Measurements from ENCODE around the gene AKT2. TPM values are rescaled to one million over a fixed set of nuclear protein-coding genes. Genes with fewer than 3 reads are reported as not detected.

AKT2 gene
- total RNA-seq, 1 donor from 2014 or later: 91.2 TPM

DNA sequence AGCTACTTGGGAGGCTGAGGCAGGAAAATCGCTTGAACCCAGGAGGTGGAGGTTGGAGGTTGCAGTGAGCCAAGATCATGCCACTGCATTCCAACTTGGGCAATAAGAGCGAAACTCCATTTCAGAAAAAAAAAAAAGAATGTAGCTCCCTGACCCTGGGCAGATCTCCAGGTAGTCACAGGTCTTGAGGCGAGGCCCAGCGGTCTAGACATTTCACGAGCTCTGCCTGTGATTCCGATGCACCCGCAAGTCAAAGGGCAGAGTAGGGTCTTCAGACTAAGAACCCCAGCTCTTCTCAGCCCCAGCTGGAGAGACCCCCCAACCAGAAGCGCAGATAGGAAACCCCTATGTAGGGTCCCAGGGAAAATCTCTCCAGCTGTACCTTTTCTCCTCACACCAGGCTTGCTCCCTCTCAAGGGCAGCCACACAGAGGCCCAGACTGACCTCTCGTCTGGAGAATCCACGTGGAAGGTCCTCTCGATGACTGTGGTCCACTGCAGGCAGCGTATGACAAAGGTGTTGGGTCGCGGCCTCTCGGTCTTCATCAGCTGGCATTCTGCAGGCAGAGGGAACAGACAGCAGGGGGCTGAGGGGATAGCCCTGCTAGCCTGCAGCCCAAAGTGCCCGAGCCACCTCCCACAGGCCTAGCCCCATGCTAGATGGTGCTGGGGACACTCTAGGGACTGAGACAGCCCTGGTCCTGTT lies 30.3 kb downstream of the AKT2 start:
- no peak for DNase-seq (ENCODE audit: low read depth)

DNA sequence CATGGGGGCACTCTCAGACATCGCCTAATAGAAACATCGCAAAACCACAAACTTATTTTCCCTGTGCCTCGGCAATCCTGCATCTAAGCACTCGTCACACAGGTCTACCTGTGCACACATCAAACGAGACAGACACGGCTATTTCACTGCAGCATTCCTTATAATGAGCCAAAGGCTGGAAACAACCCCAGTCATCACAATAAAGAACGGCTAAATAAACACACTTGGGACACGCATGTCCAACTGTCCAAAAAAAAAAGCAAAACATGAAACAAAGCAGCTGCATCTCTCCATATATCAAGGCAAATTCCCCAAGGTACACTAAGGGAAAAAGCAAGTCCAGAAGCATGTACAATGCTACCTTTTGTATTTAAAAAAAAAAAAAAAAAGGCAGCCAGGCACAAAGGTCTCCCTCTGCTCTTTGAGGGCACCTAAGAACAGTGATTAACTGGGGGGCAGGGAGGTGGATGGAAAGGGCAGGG lies 31.5 kb downstream of the AKT2 start:
- DNase-seq (ENCODE audit: low read depth): no peak

DNA sequence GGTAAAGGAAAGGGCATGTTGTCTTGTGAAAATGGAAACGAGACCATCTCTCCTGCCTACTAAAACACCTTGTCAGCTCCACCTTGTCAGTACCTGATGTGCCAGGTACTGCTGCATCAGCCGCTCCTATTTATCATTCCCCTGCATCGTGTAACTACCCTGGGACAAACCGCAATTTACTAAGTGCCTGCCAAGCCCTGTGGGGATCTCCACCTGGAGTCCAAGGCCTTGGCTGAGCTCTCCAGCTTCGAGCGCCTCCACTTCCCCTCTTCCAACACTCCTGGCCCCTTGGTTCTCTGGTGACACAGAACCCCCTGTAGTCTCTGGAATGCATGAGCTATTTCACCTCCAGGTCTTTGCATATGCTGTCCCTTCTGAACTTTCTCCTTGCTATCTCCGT lies 32.8 kb downstream of the AKT2 start:
- DNase-seq (ENCODE audit: low read depth): no peak

DNA sequence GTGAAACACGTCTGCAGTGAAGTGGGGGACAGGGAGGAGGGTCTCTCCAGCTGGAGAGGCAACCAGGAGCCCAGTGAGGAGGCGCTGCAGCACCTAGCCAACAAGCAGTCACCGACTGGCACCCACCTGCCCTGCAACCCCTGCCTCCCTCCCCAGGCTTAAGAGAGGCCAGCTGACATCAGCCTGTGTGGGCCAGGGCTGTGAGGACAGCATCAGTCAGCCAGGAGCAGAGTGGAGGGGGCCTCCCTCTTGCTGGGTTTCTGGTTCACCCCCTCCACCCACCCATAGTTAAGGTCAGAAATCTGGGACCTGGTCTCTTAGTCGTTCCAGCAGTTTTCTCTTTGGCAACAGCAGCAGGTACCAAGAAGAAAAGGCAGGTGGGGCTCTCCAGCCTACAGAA lies 33.2 kb downstream of the AKT2 start:
- no peak for DNase-seq (ENCODE audit: low read depth)

DNA sequence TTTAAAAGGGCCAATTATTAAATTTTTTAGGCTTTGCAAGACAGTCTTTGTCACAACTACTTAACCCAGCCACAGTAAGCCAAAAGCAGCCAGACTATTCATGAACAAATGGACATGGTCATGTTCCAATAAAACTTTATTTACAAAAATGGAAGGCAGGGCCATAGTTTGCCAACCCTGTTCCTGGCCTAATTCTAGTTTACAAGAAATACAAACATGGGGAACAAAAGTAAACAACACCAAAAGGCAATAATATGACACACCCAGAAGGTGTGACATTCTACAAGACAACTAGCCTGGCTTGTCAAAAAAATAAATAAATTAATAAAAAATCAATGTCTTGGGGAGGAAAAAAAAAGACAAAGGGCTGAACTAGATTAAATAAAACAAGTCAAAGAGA lies 33.9 kb downstream of the AKT2 start:
- DNase-seq (ENCODE audit: low read depth): no peak

DNA sequence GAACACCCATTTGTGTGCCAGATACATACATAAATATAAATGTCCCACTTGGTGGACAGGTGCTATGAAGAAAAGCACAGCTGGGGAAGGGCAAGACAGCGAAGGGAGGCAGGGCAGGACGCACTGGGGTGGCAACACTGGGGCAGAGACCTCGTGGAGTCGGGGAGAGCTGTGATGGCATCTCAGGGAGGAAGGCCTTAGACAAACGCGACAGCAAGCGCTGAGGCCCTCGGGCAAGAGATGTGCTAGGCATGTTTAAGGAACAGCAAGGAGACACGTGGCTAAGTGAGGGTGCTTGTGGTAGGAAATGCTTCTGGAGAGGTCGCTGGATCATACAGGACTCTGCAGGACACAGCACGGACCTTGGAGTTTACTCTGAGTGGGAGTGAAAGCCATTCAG lies 35.4 kb downstream of the AKT2 start:
- DNase-seq (ENCODE audit: low read depth): no peak

DNA sequence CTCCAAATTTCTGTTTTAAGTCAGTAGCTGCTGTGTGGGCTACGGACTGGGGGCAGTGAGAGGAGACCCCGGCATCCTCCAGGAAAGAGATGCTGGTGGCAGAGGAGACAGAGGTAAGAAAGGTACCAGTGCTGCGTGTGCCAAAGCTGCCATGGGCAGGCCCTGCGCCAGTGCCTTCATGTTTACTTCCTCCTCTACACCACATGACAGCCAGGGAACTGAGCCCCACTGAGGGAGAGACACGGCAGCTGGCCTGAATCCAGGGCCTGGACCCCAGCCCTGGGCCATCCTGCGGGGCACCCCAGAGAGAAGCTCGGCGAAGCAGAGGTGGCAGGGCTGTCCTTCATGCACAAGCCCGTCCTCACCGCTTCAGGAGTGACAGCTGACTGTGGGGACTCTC lies 35.9 kb downstream of the AKT2 start:
- no peak for DNase-seq (ENCODE audit: low read depth)

DNA sequence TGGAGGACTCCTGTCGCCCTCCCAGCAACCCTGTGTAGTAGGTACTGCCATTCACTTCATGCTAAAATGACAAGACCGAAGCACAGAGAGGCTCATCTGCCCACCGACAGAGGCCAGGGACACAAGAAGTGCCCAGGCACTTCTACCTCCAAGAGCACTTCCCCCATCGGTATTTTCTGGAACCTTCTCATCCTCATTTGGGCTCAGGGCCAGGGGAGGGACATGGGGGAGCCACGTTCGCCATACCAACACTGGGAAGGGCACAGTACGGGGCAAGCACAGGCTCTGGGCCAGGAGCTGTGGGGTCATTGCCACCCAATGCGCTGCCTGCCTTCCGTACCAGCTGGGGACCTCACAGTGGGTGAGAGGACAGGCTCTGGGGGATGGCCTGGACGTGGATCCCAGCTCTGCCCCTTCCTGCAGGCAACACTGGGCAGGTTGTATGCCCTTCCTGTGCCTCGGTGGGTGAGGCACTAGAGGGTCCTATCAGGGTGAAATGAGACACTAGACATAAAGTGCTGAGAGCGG lies 37.3 kb downstream of the AKT2 start:
- no peak for DNase-seq (ENCODE audit: low read depth)

DNA sequence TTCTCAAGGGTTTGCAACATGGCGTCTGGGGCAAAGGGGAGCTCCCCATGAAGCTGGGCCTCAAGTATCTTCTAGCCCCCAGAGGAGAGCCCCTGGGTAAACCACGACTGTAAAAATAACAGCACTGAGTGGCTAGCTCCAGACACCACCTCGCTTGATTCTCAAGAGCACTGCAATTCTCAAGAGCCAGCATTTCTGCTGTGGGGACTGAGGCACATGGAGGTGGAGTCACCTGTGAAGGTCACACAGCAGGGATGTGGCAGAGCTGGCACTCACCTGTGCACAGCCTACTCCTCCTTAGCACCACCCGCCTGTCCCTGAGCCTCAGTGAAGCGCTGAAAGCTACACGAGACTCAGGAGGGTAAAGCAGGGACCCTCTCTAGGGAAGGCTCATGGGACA lies 38.0 kb downstream of the AKT2 start:
- no peak for DNase-seq (ENCODE audit: low read depth)

DNA sequence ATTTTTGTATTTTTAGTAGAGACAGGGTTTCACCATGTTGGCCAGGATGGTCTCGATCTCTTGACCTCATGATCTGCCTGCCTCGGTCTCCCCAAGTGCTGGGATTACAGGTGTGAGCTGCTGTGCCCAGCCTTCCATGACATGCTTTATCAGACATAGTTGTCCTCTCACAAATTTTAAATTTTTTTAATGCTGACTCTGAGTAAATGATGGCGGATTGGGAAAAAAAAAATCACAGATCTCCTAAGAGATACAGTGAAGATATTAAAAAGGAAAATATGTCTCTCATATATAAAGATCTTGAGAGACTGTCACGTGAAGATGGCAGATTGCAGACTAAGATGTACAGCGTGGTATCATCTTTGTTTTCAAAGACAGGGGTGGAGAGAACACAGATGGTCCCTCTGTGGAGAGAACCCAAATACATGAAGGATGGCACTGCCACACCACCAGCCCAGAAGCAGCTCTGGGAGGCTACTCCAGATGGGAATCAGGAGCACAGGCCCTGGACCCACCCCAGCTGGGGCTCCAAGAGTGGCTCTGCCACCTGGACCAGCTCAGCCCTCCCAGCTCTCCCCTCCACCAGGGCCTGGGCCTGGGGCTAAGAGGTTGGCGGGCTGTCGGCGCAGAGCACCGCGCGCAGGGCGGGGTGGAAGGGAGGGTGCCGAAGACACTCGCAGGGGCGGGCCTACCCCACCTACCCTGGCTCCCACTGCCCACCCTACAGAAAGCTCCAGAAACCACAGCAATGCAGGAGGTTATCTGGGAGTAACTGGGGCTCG lies 38.7 kb downstream of the AKT2 start:
- no peak for DNase-seq (ENCODE audit: low read depth)

DNA sequence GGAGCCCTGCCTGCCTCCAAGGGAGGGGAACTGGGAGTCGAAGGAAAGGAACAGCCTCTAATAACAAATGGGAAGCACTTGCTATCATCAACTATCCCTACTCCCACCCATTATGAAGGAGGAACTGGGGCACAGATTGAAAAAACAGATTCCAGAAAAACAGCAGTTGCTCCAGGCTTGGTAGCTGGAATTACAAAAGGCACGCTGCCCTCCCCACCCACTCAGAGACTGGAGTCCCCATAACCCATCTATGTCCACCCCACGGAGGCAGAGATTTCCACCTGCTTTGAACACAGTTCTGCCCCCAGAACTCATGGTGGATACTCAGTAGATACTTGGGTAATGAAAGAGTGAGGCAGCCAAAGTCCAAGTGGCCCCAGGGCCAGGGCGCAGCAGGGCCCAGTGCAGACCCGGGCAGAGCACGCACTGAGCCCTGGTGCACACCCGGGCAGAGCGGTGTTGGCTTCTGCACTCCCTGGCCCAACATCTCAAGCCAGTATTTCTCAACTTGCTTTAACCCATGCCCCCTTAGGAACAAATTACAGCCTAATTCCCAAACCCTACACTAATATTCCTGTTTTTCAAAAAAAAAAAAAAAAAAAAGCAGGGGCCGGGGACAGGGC lies 39.5 kb downstream of the AKT2 start:
- no peak for DNase-seq (ENCODE audit: low read depth)

DNA sequence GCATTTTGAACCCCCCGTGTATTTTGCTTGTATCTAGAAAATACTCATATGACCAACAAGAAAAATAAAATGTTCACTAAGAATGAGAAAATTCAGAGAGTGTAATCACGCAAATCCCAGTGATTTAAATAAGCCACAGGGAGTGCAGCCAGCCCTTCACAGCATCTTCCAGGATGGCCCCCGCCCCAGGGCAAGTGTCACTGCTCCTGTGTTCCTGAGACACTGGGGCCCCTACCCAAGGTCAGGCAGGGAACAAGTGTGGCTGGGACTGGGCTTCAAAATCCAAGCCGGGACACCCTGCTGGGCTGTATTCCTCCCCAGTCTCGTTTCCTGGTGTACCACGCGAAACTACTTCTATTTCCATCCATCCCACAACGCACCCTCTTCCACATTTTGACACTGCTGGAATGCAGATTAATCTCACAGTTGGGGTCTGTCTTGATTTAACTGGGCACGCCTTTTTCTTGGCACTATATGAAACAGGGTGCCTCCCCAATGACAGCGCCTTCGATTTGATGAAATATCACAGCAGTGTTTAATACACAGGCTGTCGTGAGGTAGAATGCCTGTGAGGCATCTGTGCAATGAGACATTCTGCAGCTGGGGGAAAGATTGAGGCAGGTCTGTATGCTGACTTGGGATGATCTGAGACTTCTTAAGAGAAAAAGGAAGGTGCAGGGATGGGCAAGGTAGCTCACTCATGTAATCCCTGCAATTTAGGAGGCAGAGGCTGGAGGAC lies 40.4 kb downstream of the AKT2 start:
- DNase-seq (ENCODE audit: low read depth): no peak

DNA sequence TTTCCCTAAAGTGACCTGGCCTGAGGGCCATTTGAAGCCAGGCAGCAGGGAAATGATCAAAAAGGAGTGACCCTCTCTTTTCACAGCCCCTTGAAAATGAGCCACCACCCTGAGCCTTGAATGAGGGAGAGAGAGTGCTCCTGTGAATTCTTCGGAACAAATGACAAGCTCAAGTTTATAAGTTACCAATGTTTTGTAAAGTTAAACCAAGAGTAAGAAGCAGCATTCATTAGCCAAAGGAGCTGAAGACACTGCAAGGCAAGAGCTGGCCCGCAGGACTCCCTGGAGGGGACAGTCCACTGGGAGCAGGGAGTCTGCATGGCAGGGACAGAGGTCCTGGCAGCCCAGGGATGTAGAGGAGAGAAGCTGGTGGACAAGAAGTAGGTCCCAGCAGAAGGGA lies 42.0 kb downstream of the AKT2 start:
- DNase-seq (ENCODE audit: low read depth): no peak

DNA sequence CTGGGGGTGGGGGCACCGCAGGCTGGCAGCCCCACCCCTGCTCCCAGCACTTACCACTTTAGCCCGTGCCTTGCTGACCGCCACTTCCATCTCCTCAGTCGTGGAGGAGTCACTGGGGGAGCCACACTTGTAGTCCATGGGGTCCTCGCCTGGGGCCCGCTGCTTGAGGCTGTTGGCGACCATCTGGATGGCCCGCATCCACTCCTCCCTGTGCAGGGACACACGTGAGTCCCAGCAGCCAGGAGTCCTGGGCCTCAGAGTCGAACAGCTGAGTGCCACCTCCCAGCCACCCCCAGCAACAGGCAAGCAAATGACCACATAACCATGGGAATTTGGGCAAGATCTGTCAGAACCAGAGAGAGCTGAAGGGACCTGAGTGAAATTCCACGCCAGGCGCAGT lies 42.7 kb downstream of the AKT2 start:
- DNase-seq (ENCODE audit: low read depth): no peak

DNA sequence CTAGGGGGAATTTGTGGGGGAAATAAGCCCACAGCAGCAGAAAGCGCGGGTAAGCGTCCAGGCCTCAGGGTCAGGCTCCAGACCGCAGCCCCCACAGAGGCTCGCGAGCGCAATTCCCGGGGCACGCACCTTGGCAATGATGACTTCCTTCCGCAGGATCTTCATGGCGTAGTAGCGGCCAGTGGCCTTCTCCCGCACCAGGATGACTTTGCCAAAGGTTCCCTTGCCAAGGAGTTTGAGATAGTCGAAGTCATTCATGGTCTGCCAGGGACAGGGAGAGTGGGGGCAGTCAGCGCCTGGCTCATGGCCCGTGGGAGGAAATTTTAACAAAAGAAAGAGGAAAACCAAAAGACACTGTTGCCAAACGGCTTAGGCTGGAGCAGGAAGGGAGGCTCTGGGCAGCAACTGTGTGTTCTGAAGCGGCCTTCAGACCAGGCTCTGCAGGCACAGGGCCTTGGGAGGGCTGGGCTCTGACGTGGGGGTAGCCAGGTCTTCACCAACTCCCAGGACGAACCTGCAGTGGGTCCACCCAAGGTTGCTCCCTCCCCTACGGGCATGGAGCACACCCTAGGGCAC lies 43.2 kb downstream of the AKT2 start:
- DNase-seq (ENCODE audit: low read depth): no peak

DNA sequence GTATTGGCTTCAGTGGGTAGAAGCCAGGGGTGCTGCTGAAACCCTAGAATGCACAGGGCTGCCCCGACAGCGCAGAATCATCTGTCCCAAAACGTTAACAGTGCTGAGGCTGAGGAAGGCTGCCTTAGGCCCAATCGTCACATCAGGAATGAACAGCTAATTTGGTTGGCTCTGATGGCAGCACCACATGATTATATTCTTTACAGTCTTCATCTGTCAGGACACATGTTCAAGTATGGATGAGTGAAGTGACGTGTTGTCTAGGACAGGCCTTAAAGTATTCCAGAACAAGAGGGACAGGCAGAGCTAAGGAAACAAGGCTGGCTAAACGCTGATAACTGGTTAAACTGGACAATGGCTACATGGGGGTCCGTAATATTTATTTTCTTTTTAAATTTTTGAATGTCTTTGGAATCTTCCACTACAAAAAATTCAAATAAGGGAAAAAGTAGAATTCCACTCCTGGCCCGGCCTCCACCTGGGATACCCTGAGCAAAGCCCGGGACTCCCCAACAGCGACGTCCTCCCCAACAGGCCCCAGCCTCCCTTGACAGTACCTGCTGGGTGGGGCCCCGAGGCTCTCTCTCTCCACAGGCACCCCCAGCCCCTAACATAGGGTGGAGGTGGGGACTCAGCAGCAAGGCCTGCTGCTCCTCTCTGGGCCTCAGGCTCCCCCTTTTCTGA lies 43.9 kb downstream of the AKT2 start:
- DNase-seq (ENCODE audit: low read depth): no peak

DNA sequence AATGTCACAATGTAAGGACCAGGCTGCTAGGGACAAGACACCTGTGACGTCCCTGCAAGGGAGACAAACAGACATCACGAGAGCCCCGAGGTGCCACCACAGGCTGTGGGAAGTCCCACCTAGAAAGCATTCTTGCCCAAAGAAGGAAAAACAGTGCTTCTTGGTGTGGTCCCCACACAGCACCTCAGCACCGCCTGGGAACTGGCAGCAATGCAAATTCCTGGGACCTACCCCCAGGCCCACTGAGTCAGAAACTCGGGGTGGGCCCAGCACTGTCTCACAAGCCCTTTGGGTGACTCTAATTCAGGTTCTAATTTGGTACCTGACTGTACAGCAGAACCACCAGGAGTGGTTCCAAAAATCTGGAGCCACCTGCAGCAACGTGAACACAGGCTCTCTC lies 44.8 kb downstream of the AKT2 start:
- no peak for DNase-seq (ENCODE audit: low read depth)

DNA sequence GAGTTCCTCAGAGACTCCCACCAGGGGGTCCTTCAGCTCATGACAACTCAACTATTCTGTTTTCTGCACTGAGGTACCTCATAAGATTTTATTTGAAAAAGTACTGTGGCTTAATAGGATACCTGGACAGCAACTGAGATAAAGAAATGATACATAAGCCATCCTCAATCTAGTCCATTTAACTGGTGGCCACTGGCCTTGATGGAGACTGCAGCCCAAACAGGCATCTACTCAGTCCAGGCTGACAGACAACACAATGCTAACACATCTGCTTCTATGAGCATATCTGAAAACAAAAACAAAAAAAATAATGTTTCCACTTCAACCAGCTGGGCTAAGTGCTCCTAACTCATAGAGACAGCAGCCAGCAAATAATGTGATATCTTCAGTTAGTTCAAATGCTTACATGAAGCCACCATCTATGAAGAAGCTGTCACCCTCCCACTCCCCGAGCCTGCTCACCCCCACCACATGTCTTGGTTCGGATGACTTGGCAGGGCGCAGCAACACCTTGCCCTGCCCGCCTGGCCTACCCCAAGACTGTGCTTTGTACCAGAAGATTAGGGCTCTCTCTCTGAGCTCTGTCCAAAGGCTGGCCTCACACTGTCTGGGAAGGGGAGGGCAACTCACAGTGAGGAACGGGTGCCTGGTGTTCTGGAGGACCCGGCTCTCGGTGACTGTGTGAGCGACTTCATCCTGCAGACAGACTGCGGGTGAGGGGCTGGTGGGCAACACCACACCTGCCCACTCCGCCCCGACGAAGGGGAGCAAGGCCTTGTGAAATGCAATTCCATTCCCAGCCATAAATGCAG lies 45.5 kb downstream of the AKT2 start:
- no peak for DNase-seq (ENCODE audit: low read depth)

DNA sequence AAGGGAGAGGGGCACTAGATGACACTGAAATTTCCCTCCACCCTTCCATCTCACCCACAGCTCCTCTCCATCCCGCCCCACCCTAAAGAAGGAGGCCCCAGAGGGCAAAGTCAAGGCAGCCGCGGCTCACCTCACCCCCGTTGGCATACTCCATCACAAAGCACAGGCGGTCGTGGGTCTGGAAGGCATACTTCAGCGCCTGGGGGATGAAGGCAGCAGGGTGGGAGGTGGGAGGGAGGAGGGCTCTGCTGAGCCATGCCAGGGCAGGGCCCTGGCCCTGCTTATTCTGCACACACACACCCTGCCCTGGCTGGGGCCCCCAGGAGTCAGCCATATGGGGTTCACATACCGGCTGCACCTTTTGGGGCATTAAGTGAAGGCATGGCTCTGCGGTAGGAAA lies 46.4 kb downstream of the AKT2 start:
- DNase-seq (ENCODE audit: low read depth): no peak

DNA sequence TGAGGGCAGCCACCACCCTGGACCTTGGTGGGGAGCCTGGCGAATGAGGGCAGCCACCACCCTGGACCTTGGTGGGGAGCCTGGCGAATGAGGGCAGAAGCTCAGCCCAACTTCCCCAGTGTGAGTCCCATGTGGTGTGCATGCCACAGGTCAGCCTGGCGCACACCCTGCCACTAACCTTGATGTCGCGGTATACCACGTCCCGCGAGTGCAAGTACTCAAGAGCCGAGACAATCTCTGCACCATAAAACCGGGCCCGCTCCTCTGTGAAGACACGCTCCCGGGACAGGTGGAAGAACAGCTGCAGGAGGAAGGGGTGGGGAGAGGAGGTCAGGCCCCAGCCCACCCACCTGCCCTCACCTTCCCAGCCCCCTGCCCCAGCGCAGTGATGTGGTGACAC lies 47.4 kb downstream of the AKT2 start:
- no peak for DNase-seq (ENCODE audit: low read depth)

Measured in myocyte (in vitro differentiated cells).